K562 (cell line): ENCODE results near the gene EDA. TPM values are rescaled to one million over a fixed set of nuclear protein-coding genes. Genes with fewer than 3 reads are reported as not detected.

Experiments used
- ATAC-seq: fragments of 200-7000 bp; cut with Tn5 transposase; 3 replicates; pipeline ENCODE4 v1.9.1; 2020; ENCODE audit warnings: moderate library complexity
- BruUV-seq: library from RNA; stranded (reverse); fragments of 400-500 nt; replicated peaks from 2 replicates; lab custom pipeline; 2021; lab: Mats Ljungman, UMichigan
- CTCF ChIA-PET: fragments of 300-600 bp; formaldehyde crosslinking; extraction: SDS; loops from one replicate; lab custom pipeline; 2021; ENCODE audit warnings: low intra/inter-chr PET ratio; lab: Yijun Ruan, JAX
- POLR2A ChIA-PET: fragments of 300-600, 350-650 bp; sonication (Branson Sonifier 250); formaldehyde crosslinking; extraction: SDS; loops from one replicate; lab custom pipeline; 2021; ENCODE audit warnings: antibody characterized with exemption, inconsistent platforms; lab: Yijun Ruan, JAX
- DNase-seq, 4 experiments: peaks; one replicate each; pipeline versions ENCODE4 v3.0.0 to v3.0.0-alpha.2; 2011 to 2018; ENCODE audit warnings: low spot score in 3 of 4, mixed read lengths in 3 of 4; ENCODE audit errors: extremely low read depth in 1 of 4
- FAIRE-seq: peaks from 2 replicates; lab custom pipeline; 2011; peaks lifted over from hg19 to GRCh38; lab: Jason Lieb, UNC
- H2AFZ ChIP-seq: 2 replicates; pipeline ENCODE4 v1.6.0; 2011; ENCODE audit warnings: low read depth, low read length, control low read depth, inconsistent platforms
- H3K27ac ChIP-seq: fragments of 200-600 bp; 3 replicates; pipeline ENCODE4 v1.8.0; 2011; ENCODE audit warnings: low read depth, mild to moderate bottlenecking, control low read depth, inconsistent platforms, low read length, moderate library complexity, mixed read lengths; ENCODE audit errors: extremely low read depth
- H3K27me3 ChIP-seq, 2 experiments: fragments of 300-600 bp in 1 of 2; 2 replicates in 1 of 2; 3 replicates in 1 of 2; pipeline versions ENCODE4 v1.6.0 to v1.8.0; 2011; ENCODE audit warnings: inconsistent platforms in 2 of 2, low read length in 2 of 2, mild to moderate bottlenecking in 1 of 2, mixed read lengths in 1 of 2, moderate library complexity in 1 of 2; ENCODE audit not compliant: control insufficient read depth in 2 of 2, insufficient read depth in 2 of 2
- H3K36me3 ChIP-seq: fragments of 300-600 bp; 3 replicates; pipeline ENCODE4 v1.8.0; 2011; ENCODE audit warnings: mild to moderate bottlenecking, low read length, inconsistent platforms; ENCODE audit not compliant: control insufficient read depth, insufficient read depth
- H3K4me1 ChIP-seq, 2 experiments: fragments of 200-600 bp in 1 of 2; replicated peaks in 1 of 2; 2 replicates in 1 of 2; 3 replicates in 1 of 2; pipeline versions ENCODE4 v1.5.1 to v1.8.0; 2011; ENCODE audit warnings: inconsistent platforms in 2 of 2, low read length in 2 of 2, mild to moderate bottlenecking in 1 of 2, mixed read lengths in 1 of 2, moderate library complexity in 1 of 2; ENCODE audit not compliant: control insufficient read depth in 2 of 2, insufficient read depth in 2 of 2
- H3K4me2 ChIP-seq: 2 replicates; pipeline ENCODE4 v1.6.1; 2011; ENCODE audit warnings: low read length, control low read depth, inconsistent platforms, mixed read lengths; ENCODE audit not compliant: insufficient read depth
- H3K4me3 ChIP-seq: fragments of 200-600 bp; sonication (generic), shearing (Covaris generic); 2 replicates; pipeline ENCODE4 v1.5.1; 2016; ENCODE audit warnings: control low read depth, inconsistent platforms
- H3K79me2 ChIP-seq: fragments of 200-600 bp; 3 replicates; pipeline ENCODE4 v1.8.0; 2011; ENCODE audit warnings: low read length, inconsistent platforms; ENCODE audit not compliant: control insufficient read depth, insufficient read depth
- H3K9ac ChIP-seq, 2 experiments: 2 replicates each; pipeline versions ENCODE4 v1.6.0 to v1.6.1; 2011; ENCODE audit warnings: low read depth in 2 of 2, low read length in 2 of 2, control low read depth in 1 of 2, inconsistent platforms in 1 of 2, mild to moderate bottlenecking in 1 of 2, mixed read lengths in 1 of 2; ENCODE audit not compliant: insufficient read depth in 1 of 2
- H3K9me1 ChIP-seq: one replicate; pipeline ENCODE4 v1.6.0; 2011; ENCODE audit warnings: inconsistent platforms, mild to moderate bottlenecking, low read length, moderate library complexity; ENCODE audit not compliant: control insufficient read depth, insufficient read depth
- H3K9me3 ChIP-seq: replicated peaks from 2 replicates; pipeline ENCODE4 v1.5.1; 2011; ENCODE audit warnings: low read depth, low read length, inconsistent platforms; ENCODE audit not compliant: control insufficient read depth, insufficient read depth
- H4K20me1 ChIP-seq: replicated peaks from 2 replicates; pipeline ENCODE4 v1.6.1; 2011; ENCODE audit warnings: low read length, inconsistent platforms, mixed read lengths; ENCODE audit not compliant: control insufficient read depth, insufficient read depth
- MAFK ChIP-seq: IDR thresholded peaks from 2 replicates; pipeline ENCODE4 v1.6.1; 2011; ENCODE audit warnings: low read length, improper control_type of control experiment
- RAD21 ChIP-seq, 2 experiments: fragments of 250-450 bp in 1 of 2; fragments of 450-650 bp in 1 of 2; sonication (Bioruptor Pico) in 1 of 2; formaldehyde crosslinking in 1 of 2; IDR thresholded peaks in 1 of 2; conservative IDR thresholded peaks in 1 of 2; 2 replicates each; pipeline versions ENCODE4 v1.4.0 to v1.8.0; 2020 to 2022; ENCODE audit warnings: mild to moderate bottlenecking in 2 of 2, moderate library complexity in 1 of 2
- SMC3 ChIP-seq: conservative IDR thresholded peaks from 2 replicates; pipeline ENCODE4 v1.6.1; 2011; ENCODE audit warnings: low read depth, low read length, improper control_type of control experiment; ENCODE audit not compliant: insufficient read depth
- WGBS: fragments of 100-300 bp; shearing (Covaris generic); methylation state at CpG from one replicate; pipeline ENCODE4 v1.1.6; 2016; ENCODE audit warnings: low coverage, mixed read lengths; ENCODE audit not compliant: insufficient coverage; ENCODE audit errors: missing lambda C conversion rate; 5-methylcytosine and 5-hydroxymethylcytosine counted together
- in situ Hi-C: fragments of 300-500 bp; cut with MboI; formaldehyde crosslinking; loops from 4 replicates; pipeline ENCODE4 v1.15.0; 2018; ENCODE audit warnings: inconsistent platforms, mixed read lengths
- intact Hi-C: fragments of 100-400 bp; cut with micrococcal nuclease; formaldehyde crosslinking; loops from 2 replicates; pipeline ENCODE4 v1.14.2; 2022
- polyA plus RNA-seq, 8 experiments: library from polyadenylated mRNA; depleted of rRNA in 4 of 8; stranded (reverse) in 5 of 8; unstranded in 3 of 8; fragments of >200 nt; fragmentation: Nextera tagmentation in 2 of 8; fragmentation: Illumina TruSeq in 1 of 8; extraction: Ambion mirVana in 2 of 8; extraction: Trizol in 1 of 8; gene quantifications; 2 replicates each; pipeline versions ENCODE4 v1.2.1 to v1.2.3, GENCODE V29; 2011 to 2014; ENCODE audit warnings: inconsistent platforms in 1 of 8, missing spikeins in 1 of 8
- total RNA-seq, 7 experiments: library from RNA; depleted of rRNA in 6 of 7; stranded (reverse); fragments of >200 nt in 6 of 7; fragmentation: Illumina TruSeq in 2 of 7; extraction: Trizol in 2 of 7; gene quantifications; 2 replicates each; pipeline versions ENCODE4 v1.2.1 to v1.2.3, GENCODE V29; 2011 to 2021; ENCODE audit warnings: low replicate concordance in 1 of 7
- TF ChIP-seq, protein P1 (sequence below), 3 experiments: IDR thresholded peaks in 2 of 3; conservative IDR thresholded peaks in 1 of 3; 2 replicates each; pipeline ENCODE4 v1.5.1; 2011 to 2012; ENCODE audit warnings: low read length in 3 of 3, mild to moderate bottlenecking in 3 of 3, control low read depth in 2 of 3, improper control_type of control experiment in 1 of 3, inconsistent platforms in 1 of 3, low read depth in 1 of 3, mixed read lengths in 1 of 3, moderate library complexity in 1 of 3; ENCODE audit not compliant: insufficient read depth in 2 of 3
- TF ChIP-seq, protein P2 (sequence below), 2 experiments: fragments of 450-650 bp; formaldehyde crosslinking in 1 of 2; IDR thresholded peaks; 2 replicates each; pipeline versions ENCODE4 v1.4.0 to v1.6.1; 2014 to 2020; ENCODE audit warnings: mild to moderate bottlenecking in 2 of 2, borderline replicate concordance in 1 of 2, low read depth in 1 of 2
- TF ChIP-seq, protein P3 (sequence below): fragments of 150-350 bp; IDR thresholded peaks from 2 replicates; pipeline ENCODE4 v1.6.1; 2014; ENCODE audit warnings: low read depth, mild to moderate bottlenecking, low read length, borderline replicate concordance

EDA gene
- total and polyA plus RNA-seq, 9 of the 15 experiments (the other 6 are each of a cell fraction or from before 2014, with no cell fraction given) = 0.03 to 0.40 (median 0.07) TPM

DNA sequence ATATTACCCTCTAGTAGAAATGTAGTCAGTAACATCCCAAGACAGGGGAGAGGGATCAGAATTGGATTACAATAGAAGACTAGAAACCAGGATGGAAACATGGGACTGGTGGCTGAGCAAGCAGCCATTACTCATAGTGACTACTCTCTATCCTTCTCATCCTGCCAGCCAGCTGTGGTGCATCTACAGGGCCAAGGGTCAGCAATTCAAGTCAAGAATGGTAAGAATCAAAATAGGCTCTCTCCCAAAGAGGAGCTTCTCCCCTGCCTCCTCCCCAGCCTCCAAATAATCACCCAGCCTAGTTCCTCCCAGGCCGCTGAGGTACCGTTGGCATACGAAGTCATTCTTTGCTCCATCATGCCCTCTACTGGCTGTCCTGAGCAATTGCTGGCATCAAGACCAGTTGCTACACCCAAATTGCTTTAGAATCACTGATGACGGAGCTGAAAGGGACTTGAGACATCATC, 414.4 kb downstream of the EDA start:
- no peak overlapping the region for H3K4me2 ChIP-seq
- no peaks in the 10 kb centered on the region for H3K9me3 ChIP-seq
- DNase-seq (peak; percentile 47 to 65 (median 56)), ATAC-seq (peak; percentile 82), FAIRE-seq (peak; percentile 91)
- H3K27me3 ChIP-seq = no peaks in the 10 kb centered on the region
- H3K79me2 ChIP-seq = no peaks in the 10 kb centered on the region
- CTCF ChIA-PET = interaction anchor here (1.0 kb wide), 2 partner anchors 537 to 611 kb away, joined by 3 read pairs; no protein-coding TSS in a partner anchor
- intact Hi-C loops (loop anchor here (1.0 to 10.0 kb wide), 4 partner anchors 404 to 606 kb away; no protein-coding TSS in a partner anchor), in situ Hi-C loops (loop anchor here (5.0 to 25.0 kb wide), 2 partner anchors 67 to 493 kb away; no protein-coding TSS in a partner anchor)
- no peak overlapping the region for H2AFZ ChIP-seq
- TF ChIP-seq SMC3 (peak; percentile 53), MAFK (no peak), RAD21 (CRISPR knock-in tag; conservative IDR thresholded peaks at IDR 0.05 in 1 of 2, IDR thresholded peaks at IDR 0.05 in 1 of 2) (peak; percentile 25 to 68)
- TF ChIP-seq, protein P1, sequence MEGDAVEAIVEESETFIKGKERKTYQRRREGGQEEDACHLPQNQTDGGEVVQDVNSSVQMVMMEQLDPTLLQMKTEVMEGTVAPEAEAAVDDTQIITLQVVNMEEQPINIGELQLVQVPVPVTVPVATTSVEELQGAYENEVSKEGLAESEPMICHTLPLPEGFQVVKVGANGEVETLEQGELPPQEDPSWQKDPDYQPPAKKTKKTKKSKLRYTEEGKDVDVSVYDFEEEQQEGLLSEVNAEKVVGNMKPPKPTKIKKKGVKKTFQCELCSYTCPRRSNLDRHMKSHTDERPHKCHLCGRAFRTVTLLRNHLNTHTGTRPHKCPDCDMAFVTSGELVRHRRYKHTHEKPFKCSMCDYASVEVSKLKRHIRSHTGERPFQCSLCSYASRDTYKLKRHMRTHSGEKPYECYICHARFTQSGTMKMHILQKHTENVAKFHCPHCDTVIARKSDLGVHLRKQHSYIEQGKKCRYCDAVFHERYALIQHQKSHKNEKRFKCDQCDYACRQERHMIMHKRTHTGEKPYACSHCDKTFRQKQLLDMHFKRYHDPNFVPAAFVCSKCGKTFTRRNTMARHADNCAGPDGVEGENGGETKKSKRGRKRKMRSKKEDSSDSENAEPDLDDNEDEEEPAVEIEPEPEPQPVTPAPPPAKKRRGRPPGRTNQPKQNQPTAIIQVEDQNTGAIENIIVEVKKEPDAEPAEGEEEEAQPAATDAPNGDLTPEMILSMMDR (IDR thresholded peaks at IDR 0.05 in 2 of 3, conservative IDR thresholded peaks at IDR 0.05 in 1 of 3; ENCODE audit: insufficient read depth in 2 of 3, low read depth in 1 of 3, low read length in 3 of 3) = peak; percentile 69 to 79 (median 72)
- TF ChIP-seq, protein P2, sequence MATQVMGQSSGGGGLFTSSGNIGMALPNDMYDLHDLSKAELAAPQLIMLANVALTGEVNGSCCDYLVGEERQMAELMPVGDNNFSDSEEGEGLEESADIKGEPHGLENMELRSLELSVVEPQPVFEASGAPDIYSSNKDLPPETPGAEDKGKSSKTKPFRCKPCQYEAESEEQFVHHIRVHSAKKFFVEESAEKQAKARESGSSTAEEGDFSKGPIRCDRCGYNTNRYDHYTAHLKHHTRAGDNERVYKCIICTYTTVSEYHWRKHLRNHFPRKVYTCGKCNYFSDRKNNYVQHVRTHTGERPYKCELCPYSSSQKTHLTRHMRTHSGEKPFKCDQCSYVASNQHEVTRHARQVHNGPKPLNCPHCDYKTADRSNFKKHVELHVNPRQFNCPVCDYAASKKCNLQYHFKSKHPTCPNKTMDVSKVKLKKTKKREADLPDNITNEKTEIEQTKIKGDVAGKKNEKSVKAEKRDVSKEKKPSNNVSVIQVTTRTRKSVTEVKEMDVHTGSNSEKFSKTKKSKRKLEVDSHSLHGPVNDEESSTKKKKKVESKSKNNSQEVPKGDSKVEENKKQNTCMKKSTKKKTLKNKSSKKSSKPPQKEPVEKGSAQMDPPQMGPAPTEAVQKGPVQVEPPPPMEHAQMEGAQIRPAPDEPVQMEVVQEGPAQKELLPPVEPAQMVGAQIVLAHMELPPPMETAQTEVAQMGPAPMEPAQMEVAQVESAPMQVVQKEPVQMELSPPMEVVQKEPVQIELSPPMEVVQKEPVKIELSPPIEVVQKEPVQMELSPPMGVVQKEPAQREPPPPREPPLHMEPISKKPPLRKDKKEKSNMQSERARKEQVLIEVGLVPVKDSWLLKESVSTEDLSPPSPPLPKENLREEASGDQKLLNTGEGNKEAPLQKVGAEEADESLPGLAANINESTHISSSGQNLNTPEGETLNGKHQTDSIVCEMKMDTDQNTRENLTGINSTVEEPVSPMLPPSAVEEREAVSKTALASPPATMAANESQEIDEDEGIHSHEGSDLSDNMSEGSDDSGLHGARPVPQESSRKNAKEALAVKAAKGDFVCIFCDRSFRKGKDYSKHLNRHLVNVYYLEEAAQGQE (IDR thresholded peaks at IDR 0.05; ENCODE audit: borderline replicate concordance) = peak; percentile 39; the same call in 1 of the 2 replicates
- TF ChIP-seq, protein P2 (CRISPR knock-in tag; IDR thresholded peaks at IDR 0.05; ENCODE audit: low read depth) = no peak
- TF ChIP-seq, protein P3, sequence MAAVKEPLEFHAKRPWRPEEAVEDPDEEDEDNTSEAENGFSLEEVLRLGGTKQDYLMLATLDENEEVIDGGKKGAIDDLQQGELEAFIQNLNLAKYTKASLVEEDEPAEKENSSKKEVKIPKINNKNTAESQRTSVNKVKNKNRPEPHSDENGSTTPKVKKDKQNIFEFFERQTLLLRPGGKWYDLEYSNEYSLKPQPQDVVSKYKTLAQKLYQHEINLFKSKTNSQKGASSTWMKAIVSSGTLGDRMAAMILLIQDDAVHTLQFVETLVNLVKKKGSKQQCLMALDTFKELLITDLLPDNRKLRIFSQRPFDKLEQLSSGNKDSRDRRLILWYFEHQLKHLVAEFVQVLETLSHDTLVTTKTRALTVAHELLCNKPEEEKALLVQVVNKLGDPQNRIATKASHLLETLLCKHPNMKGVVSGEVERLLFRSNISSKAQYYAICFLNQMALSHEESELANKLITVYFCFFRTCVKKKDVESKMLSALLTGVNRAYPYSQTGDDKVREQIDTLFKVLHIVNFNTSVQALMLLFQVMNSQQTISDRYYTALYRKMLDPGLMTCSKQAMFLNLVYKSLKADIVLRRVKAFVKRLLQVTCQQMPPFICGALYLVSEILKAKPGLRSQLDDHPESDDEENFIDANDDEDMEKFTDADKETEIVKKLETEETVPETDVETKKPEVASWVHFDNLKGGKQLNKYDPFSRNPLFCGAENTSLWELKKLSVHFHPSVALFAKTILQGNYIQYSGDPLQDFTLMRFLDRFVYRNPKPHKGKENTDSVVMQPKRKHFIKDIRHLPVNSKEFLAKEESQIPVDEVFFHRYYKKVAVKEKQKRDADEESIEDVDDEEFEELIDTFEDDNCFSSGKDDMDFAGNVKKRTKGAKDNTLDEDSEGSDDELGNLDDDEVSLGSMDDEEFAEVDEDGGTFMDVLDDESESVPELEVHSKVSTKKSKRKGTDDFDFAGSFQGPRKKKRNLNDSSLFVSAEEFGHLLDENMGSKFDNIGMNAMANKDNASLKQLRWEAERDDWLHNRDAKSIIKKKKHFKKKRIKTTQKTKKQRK = no peak
- POLR2A ChIA-PET = no interaction called here
- no peaks in the 10 kb centered on the region for H3K9me1 ChIP-seq
- H3K4me3 ChIP-seq = no peak overlapping the region
- WGBS = 0% methylated on average over 4 of the region's 4 CpGs
- no peak overlapping the region for H3K9ac ChIP-seq
- H3K4me1 ChIP-seq = no peaks in the 10 kb centered on the region
- H3K36me3 ChIP-seq = no peaks in the 10 kb centered on the region
- no peak overlapping the region for H3K27ac ChIP-seq
- BruUV-seq = no TSS peak
- H4K20me1 ChIP-seq = no peaks in the 10 kb centered on the region; the same call in 1 of the 2 replicates
